ENCODE data around the gene UPF3A.
"Not testable (repeated sequence)": the region's sequence is repeated elsewhere in the genome, so short reads cannot be mapped to it uniquely, and the experiment has no call there.

UPF3A gene

GRCh38 chr13:114309806-114310410, 28.5 kb downstream of the UPF3A start:
- DNase-seq = no peak

- DNase-seq = no peak
Observed at GRCh38 chr13:114310956-114311355, 29.6 kb downstream of the UPF3A start.

DNA sequence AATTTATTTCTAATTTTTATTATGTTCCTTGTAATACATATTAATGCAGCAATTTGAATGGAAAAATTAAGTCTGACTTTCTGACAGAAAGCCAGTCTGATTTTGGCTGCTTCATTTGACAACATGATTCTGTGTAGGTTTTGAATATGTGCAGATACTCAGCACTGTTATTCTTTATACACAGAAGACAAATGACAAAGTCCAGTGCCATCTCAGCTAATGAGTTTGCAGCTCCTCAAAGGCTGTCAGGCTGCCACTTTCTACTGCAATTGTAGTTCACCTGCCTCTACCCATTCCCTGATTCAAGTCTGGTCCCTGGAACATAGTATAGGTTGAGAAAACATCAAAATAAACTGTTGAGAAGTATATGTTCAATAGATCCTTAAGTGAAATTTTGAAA, 30.0 kb downstream of the UPF3A start:
- DNase-seq = no peak

GRCh38 chr13:114311908-114312307, 30.5 kb downstream of the UPF3A start:
- no peak for DNase-seq

DNA sequence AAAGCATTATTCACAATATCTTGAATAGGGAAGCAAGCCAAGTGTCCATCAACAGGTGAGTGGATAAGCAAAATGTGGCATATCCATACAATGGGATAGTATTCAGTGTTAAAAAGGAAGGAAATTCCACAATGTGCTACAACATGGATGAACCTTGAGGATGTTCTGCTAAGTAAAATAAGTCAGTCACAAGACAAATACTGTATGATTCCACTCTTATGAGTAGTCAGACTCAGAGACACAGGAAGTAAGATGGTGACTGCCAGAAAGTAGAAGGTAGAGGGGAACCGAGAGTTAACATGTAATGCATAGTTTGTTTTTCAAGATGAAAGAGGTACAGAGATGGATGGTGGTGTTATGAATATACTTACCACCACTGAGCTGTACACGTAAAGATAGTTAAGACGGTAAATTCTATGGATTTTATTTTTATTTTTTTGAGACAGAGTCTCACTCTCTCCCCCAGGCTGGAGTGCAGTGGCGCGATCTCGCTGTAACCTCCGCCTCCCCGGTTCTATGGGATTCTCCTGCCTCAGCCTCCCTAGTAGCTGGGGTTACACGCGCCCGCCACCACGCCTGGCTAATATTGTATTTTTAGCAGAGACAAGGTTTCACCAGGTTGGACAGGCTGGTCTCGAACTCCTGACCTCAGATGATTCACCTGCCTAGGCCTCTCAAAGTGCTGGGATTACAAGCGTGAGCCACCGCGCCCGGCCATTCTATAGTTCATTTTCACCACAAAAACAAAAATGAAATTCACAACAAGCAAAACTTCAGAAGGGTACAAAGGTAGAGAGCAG, 31.9 kb downstream of the UPF3A start:
- no peak for DNase-seq

DNA sequence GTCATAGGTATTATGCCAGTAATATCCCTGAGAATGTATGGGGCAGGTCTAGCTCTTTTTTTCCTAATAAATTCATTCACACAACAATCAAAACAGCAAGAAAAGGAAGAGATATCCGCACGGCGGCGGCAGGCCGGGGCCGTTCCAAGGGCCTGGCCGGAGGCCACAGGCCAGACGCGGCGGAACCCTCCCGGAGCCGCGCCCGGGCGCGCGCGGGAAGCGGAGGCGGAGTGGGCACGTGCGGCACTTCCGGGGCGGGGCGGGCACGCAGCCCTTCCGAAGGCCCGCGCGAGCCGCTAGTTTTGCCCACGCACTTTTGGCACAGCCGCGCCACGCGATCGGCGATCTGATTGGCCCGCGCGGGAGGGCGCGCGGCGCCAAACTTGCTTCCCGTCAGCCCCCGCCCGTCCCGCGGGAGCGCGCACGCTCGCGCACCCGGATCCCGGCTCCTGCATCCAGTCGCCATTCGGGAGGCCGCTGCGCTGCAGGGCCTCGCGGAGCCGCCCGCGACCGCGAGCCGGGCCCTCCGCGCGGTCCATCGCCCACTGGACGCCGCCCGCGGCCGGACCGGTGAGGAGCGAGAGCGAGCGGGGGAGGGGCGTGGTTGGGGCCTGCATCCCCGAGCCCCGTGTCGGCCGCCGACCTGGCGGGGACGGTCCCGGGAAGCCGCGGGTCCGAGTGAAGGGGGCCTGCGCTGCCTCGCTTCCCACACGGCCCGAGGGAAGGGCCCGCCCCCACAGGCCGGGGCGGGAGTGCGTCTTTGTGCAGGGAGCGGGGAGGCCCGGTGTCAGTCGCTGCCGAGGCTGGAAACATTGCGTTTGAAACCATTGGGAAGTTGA, 32.9 kb downstream of the UPF3A start, which contains the start of gene CHAMP1:
Gene CHAMP1 (plus strand): TSS at position 430 of the 839 bp plus-strand sequence. CDS start 9,340 bp downstream, outside the sequence.
- DNase-seq = peak; percentile 98

- no peak for DNase-seq
Observed at GRCh38 chr13:114315074-114315785, 33.8 kb downstream of the UPF3A start.

DNA sequence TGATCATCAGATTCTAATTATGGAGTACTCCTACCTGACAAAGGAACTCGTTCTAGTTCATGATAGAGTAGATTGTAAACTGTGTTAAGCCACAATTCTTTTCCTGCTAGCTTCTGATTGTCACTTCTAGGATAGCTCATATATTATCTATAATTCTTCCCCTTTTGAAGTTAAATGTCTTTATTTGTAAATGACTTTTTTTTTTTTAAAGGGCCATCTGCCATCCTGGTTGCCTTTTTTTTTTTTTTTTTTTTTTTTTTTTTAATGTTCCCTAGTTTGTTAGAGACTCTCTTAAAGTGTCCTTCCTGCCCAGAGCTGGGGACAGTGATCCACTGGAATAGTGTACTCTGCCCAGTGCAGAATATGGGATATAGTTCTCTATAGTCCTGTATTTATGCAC, 37.2 kb downstream of the UPF3A start:
- no peak for DNase-seq

GRCh38 chr13:114319441-114319913, 38.1 kb downstream of the UPF3A start:
- no peak for DNase-seq

DNA sequence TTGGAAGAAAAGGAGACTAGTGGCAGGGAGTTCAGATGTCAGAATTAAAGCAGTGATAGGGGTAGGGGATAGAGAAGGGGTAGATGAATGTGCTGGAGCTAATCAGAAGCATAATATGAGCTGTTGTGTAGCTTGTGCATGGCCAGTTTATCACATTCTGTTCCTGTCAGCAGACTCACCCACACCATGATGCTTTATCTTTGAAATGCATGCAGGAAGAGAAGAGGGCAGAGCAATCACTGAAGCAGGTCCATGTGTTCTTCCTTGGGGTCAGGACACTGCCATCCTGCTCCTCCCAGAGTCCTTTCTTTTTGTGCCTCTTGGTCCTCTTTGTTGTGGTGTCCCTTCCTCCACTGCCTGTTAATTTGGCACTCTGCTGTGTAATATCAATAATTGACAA, 38.7 kb downstream of the UPF3A start:
- no peak for DNase-seq

DNA sequence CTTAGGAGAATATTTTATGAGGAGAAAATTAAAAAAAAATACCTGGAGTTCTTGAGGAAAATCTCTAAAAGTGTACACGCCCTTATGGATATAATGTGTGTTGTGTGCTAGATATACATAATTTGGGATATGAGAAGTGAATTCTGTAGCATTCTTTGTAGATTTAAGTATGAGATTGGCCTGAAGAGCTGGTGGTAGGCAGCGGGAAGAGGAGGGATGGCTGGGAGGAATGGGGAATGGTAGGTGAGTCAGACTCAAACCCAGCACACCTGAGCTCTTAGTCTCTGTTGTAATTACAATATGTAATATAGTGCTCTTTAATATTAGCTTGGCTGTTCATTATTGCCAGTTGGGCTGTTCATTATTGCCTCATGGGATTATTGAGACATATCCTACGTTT, 39.9 kb downstream of the UPF3A start:
- no peak for DNase-seq

DNA sequence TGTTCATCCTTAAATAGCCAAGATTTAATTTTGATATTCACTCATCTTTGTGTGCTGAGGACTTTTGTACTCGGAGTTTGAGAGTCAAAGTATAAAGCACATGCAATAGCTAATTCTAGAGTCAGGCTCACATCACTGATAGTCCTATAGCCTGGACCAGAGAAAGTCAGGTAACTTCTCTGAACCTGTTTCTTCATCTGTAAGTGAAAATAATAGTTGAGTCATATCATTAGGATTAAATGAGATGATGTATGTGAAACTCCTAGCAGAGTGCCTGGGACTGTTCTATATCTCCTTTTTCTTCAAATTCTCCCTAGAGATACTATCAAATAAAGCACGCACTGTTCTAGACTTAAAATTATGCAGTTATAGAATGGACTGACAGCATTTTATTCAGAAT, 41.9 kb downstream of the UPF3A start:
- no peak for DNase-seq

DNA sequence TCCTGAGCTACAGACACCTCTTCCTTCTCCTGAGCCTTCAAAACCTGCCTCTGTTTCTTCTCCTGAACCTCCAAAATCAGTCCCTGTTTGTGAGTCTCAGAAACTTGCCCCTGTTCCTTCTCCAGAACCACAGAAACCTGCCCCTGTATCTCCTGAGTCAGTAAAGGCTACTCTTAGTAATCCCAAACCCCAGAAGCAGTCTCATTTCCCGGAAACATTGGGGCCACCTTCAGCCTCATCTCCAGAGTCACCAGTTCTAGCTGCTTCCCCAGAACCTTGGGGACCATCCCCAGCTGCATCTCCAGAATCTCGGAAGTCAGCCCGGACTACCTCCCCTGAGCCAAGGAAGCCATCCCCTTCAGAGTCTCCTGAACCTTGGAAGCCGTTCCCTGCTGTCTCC, 42.9 kb downstream of the UPF3A start:
- no peak for DNase-seq

GRCh38 chr13:114325729-114326128, 44.3 kb downstream of the UPF3A start:
- no peak for DNase-seq

DNA sequence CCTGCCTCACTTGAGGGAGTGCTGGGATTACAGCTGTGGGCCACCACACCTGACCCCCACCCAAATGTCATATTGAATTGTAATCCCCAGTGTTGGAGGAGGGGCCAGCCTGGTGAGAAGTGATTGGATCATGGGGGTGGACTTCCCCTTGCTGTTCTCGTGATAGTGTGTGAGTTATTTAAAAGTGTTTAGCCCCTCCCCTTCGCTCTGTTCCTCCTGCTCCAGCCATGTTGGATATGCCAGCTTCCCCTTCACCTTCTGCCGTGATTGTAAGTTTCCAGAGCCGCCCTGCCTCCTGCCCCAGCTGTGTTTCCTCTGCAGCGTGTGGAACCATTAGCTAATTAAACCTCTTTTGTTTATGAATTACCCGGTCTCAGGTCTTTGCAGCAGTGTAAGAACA, 46.6 kb downstream of the UPF3A start:
- DNase-seq = no peak

- no peak for DNase-seq
Observed at GRCh38 chr13:114328595-114328994, 47.2 kb downstream of the UPF3A start.

- DNase-seq = no peak
Observed at GRCh38 chr13:114330086-114330485, 48.7 kb downstream of the UPF3A start.

GRCh38 chr13:114333881-114334280, 52.5 kb downstream of the UPF3A start:
- not testable (repeated sequence) for DNase-seq

- no peak for DNase-seq
Observed at GRCh38 chr13:114334305-114335053, 53.1 kb downstream of the UPF3A start.

GRCh38 chr13:114336457-114336856, 55.1 kb downstream of the UPF3A start:
- DNase-seq = not testable (repeated sequence)

DNA sequence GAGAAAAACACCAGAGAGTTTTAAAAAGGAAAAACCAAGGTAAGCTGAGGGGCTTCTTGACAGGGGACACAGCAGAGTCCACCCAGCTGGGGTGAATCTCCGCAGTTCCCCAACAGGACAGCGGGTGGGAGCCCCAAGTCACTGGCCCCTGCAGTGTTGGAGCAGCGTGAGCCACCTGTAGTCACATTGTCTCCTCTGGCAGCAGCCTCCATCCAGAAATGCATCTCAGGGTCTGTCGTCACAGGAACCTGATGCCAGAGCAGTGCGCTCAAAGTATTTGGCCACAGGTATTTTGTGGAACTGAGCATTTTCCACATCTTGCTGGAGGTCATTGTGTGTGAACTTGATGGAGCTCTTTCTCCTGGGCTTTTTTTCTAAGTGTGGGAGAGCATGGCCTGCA, 57.6 kb downstream of the UPF3A start:
- no peak for DNase-seq

Measured in NCI-H345 (cell line).